Mesenchymal stem cell (in vitro differentiated cells and primary cell): Measurements from ENCODE around the gene ARHGAP35.

Experiments used
- DNase-seq: peaks from one replicate; pipeline ENCODE4 v3.0.0-alpha.2; 2013
- H2AFZ ChIP-seq: one replicate; pipeline ENCODE4 v1.6.1; 2013; ENCODE audit warnings: low read depth, mild to moderate bottlenecking, control low read depth, inconsistent platforms, low read length, moderate library complexity
- H2AK5ac ChIP-seq: 2 replicates; pipeline ENCODE4 v1.6.1; 2013; ENCODE audit warnings: low read length, moderate library complexity, mild to moderate bottlenecking, inconsistent platforms; ENCODE audit not compliant: severe bottlenecking
- H2BK120ac ChIP-seq: one replicate; pipeline ENCODE4 v1.6.1; 2013; ENCODE audit warnings: low read depth, mild to moderate bottlenecking, inconsistent platforms, low read length, moderate library complexity
- H2BK12ac ChIP-seq, 2 experiments: one replicate each; pipeline ENCODE4 v1.6.1; 2013; ENCODE audit warnings: inconsistent platforms in 2 of 2, low read length in 2 of 2, mild to moderate bottlenecking in 2 of 2, moderate library complexity in 2 of 2, control low read depth in 1 of 2
- H2BK15ac ChIP-seq: one replicate; pipeline ENCODE4 v1.6.1; 2013; ENCODE audit warnings: mild to moderate bottlenecking, low read depth, inconsistent platforms; ENCODE audit not compliant: poor library complexity, severe bottlenecking
- H2BK5ac ChIP-seq: 2 replicates; pipeline ENCODE4 v1.6.1; 2013; ENCODE audit warnings: low read depth, mild to moderate bottlenecking, low read length, control low read depth, inconsistent platforms; ENCODE audit not compliant: poor library complexity, severe bottlenecking
- H3K14ac ChIP-seq, 2 experiments: one replicate each; pipeline ENCODE4 v1.6.1; 2013; ENCODE audit warnings: inconsistent platforms in 2 of 2, low read length in 2 of 2, control low read depth in 1 of 2, mild to moderate bottlenecking in 1 of 2, moderate library complexity in 1 of 2
- H3K18ac ChIP-seq, 2 experiments: one replicate each; pipeline ENCODE4 v1.6.1; 2013; ENCODE audit warnings: inconsistent platforms in 2 of 2, low read length in 2 of 2, control low read depth in 1 of 2, low read depth in 1 of 2, mild to moderate bottlenecking in 1 of 2
- H3K23ac ChIP-seq, 2 experiments: one replicate each; pipeline ENCODE4 v1.6.1; 2013; ENCODE audit warnings: inconsistent platforms in 2 of 2, low read length in 2 of 2, mild to moderate bottlenecking in 2 of 2, moderate library complexity in 2 of 2, control low read depth in 1 of 2
- H3K27ac ChIP-seq: 2 replicates; pipeline ENCODE4 v1.5.1; 2013; ENCODE audit warnings: mild to moderate bottlenecking, moderate library complexity, low read length, control low read depth, inconsistent platforms; ENCODE audit not compliant: poor library complexity, severe bottlenecking
- H3K27me3 ChIP-seq, 2 experiments: 2 replicates each; pipeline versions ENCODE4 v1.6.1 to v1.7.0; 2013; ENCODE audit warnings: low read length in 2 of 2, mild to moderate bottlenecking in 2 of 2, moderate library complexity in 2 of 2, control low read depth in 1 of 2, inconsistent platforms in 1 of 2; ENCODE audit not compliant: control insufficient read depth in 1 of 2, insufficient read depth in 1 of 2
- H3K36me3 ChIP-seq, 2 experiments: 2 replicates each; pipeline versions ENCODE4 v1.6.1 to v1.7.0; 2013; ENCODE audit warnings: low read length in 2 of 2, control low read depth in 1 of 2, inconsistent platforms in 1 of 2, low read depth in 1 of 2, mild to moderate bottlenecking in 1 of 2; ENCODE audit not compliant: insufficient read depth in 2 of 2, control insufficient read depth in 1 of 2
- H3K4ac ChIP-seq, 2 experiments: one replicate each; pipeline ENCODE4 v1.6.1; 2013; ENCODE audit warnings: inconsistent platforms in 2 of 2, low read length in 2 of 2, mild to moderate bottlenecking in 2 of 2, moderate library complexity in 2 of 2, control low read depth in 1 of 2, low read depth in 1 of 2
- H3K4me1 ChIP-seq: 2 replicates; pipeline ENCODE4 v1.6.1; 2013; ENCODE audit warnings: low read depth, low read length, control low read depth; ENCODE audit not compliant: control insufficient read depth, insufficient read depth
- H3K4me2 ChIP-seq: 2 replicates; pipeline ENCODE4 v1.6.1; 2013; ENCODE audit warnings: low read length, mild to moderate bottlenecking, inconsistent platforms; ENCODE audit not compliant: poor library complexity, severe bottlenecking
- H3K4me3 ChIP-seq, 2 experiments: 2 replicates each; pipeline versions ENCODE4 v1.5.1 to v1.7.0; 2013; ENCODE audit warnings: low read length in 2 of 2, mild to moderate bottlenecking in 2 of 2, control low read depth in 1 of 2, low read depth in 1 of 2; ENCODE audit not compliant: insufficient read depth in 1 of 2
- H3K79me1 ChIP-seq: replicated peaks from 2 replicates; pipeline ENCODE4 v1.6.1; 2013; ENCODE audit warnings: mild to moderate bottlenecking, control low read depth, low read length, inconsistent platforms; ENCODE audit not compliant: poor library complexity, severe bottlenecking
- H3K9ac ChIP-seq: 2 replicates; pipeline ENCODE4 v1.7.0; 2013; ENCODE audit warnings: mild to moderate bottlenecking, low read length, moderate library complexity
- H3K9me3 ChIP-seq: 2 replicates; pipeline ENCODE4 v1.7.0; 2013; ENCODE audit warnings: mild to moderate bottlenecking, low read length; ENCODE audit not compliant: control insufficient read depth
- H4K8ac ChIP-seq: one replicate; pipeline ENCODE4 v1.6.1; 2013; ENCODE audit warnings: inconsistent platforms, mild to moderate bottlenecking, low read length, moderate library complexity
- H4K91ac ChIP-seq: one replicate; pipeline ENCODE4 v1.6.1; 2013; ENCODE audit warnings: mild to moderate bottlenecking, low read length, inconsistent platforms
- WGBS: methylation state at CpG from one replicate; pipeline ENCODE4 v1.1.7; 2013; ENCODE audit warnings: mixed read lengths; 5-methylcytosine and 5-hydroxymethylcytosine counted together

Gene ARHGAP35

DNA sequence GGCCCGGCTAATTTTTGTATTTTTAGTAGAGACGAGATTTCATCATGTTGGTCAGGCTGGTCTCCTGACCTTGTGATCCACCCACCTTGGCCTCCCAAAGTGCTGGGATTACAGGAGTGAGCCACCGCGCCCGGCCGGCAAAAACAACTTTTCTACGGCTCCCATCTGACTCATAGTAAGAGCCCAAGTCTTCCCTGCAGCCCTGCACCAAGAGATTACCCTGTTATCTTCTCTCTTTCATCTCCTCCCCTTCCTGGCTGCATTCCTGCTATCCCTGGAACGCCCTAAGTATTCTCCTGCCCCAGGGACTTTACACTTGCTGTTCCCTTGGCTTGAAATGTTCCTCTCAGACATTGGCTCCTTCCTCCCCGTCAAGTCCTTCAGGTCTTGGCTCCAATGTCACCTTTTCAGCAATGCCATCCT is 16.7 kb upstream of the ARHGAP35 start:
- H3K36me3 ChIP-seq: peaks cover 66 to 70% of the 10 kb centered on the region in 2 experiments
- 64% methylated on average over 9 of the region's 9 CpGs for WGBS
- peaks cover 21% of the 10 kb centered on the region for H3K79me1 ChIP-seq
- H3K4ac ChIP-seq: no peak overlapping the region
- H3K23ac ChIP-seq: no peak overlapping the region
- no peaks in the 10 kb centered on the region for H3K9me3 ChIP-seq
- no peak overlapping the region for H2AFZ ChIP-seq
- H2BK120ac ChIP-seq: no peak overlapping the region
- H3K4me2 ChIP-seq: no peak overlapping the region
- no peak overlapping the region for H3K27ac ChIP-seq
- H4K91ac ChIP-seq: no peak overlapping the region
- no peak overlapping the region for H2AK5ac ChIP-seq
- no peaks in the 10 kb centered on the region for H3K27me3 ChIP-seq
- H4K8ac ChIP-seq: no peak overlapping the region
- peaks cover 16% of the 10 kb centered on the region for H3K4me1 ChIP-seq
- no peak overlapping the region for H2BK12ac ChIP-seq
- no peak overlapping the region for H3K14ac ChIP-seq
- no peak overlapping the region for H3K4me3 ChIP-seq
- H3K9ac ChIP-seq: no peak overlapping the region
- H2BK15ac ChIP-seq: no peak overlapping the region
- no peak overlapping the region for H2BK5ac ChIP-seq
- DNase-seq: peak; percentile 34
- H3K18ac ChIP-seq: no peak overlapping the region

DNA sequence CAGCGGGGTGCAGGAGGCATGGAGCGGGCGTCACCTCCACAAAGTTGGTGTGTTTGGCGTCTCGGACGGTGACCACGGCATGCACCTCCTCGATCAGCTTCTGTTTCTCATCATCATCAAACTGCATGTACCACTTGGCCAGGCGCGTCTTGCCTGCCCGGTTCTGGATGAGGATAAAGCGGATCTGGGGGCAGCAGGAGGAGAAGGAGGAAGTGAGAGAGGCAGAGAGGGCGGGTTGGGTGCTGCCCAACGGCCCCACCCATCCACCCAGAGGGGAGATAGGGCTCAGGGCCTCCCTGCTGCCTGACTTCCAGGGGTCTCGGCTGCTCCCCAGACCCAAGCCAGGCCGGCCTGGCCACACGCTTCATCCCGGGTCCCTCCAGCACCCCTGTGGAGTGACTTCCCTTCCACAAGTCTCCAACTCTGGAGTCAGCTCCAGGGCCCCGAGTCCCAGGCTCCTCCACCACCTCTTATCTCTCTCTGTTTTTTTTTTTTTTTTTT is 14.8 kb upstream of the ARHGAP35 start:
- peak overlapping the region in 1 of 2 experiments; percentile 8 for H2BK12ac ChIP-seq
- H3K4me2 ChIP-seq: no peak overlapping the region
- H3K4ac ChIP-seq: peak overlapping the region in 1 of 2 experiments; percentile 16
- H3K36me3 ChIP-seq: peaks cover 57 to 58% of the 10 kb centered on the region in 2 experiments
- no peak overlapping the region for H2BK5ac ChIP-seq
- peaks cover 16% of the 10 kb centered on the region for H3K79me1 ChIP-seq
- H2BK15ac ChIP-seq: no peak overlapping the region
- H3K9ac ChIP-seq: no peak overlapping the region
- H3K18ac ChIP-seq: peak overlapping the region; percentile 55 to 70
- 98% methylated on average over 10 of the region's 19 CpGs for WGBS
- no peak overlapping the region for H2AFZ ChIP-seq
- H3K14ac ChIP-seq: peak overlapping the region in 1 of 2 experiments; percentile 73
- H2AK5ac ChIP-seq: no peak overlapping the region
- DNase-seq: no peak
- H4K91ac ChIP-seq: no peak overlapping the region
- no peaks in the 10 kb centered on the region for H3K27me3 ChIP-seq
- peak overlapping the region; percentile 33 for H4K8ac ChIP-seq
- H3K4me1 ChIP-seq: peaks cover 17% of the 10 kb centered on the region
- no peak overlapping the region for H3K4me3 ChIP-seq
- no peaks in the 10 kb centered on the region for H3K9me3 ChIP-seq
- H3K23ac ChIP-seq: no peak overlapping the region
- no peak overlapping the region for H2BK120ac ChIP-seq
- H3K27ac ChIP-seq: no peak overlapping the region

- H4K91ac ChIP-seq: no peak overlapping the region
- H3K4ac ChIP-seq: no peak overlapping the region
- H2BK15ac ChIP-seq: no peak overlapping the region
- DNase-seq: peak; percentile 91
- H3K27me3 ChIP-seq: no peaks in the 10 kb centered on the region
- H3K27ac ChIP-seq: no peak overlapping the region
- no peak overlapping the region for H4K8ac ChIP-seq
- no peak overlapping the region for H2AFZ ChIP-seq
- no peak overlapping the region for H3K4me2 ChIP-seq
- no peak overlapping the region for H3K18ac ChIP-seq
- H3K4me1 ChIP-seq: peaks cover 9% of the 10 kb centered on the region
- peak overlapping the region in 1 of 2 experiments; percentile 73 for H2BK12ac ChIP-seq
- 46% methylated on average over 11 of the region's 11 CpGs for WGBS
- peaks cover 16% of the 10 kb centered on the region for H3K79me1 ChIP-seq
- no peak overlapping the region for H3K9ac ChIP-seq
- H3K23ac ChIP-seq: no peak overlapping the region
- H2BK120ac ChIP-seq: no peak overlapping the region
- H3K9me3 ChIP-seq: no peaks in the 10 kb centered on the region
- no peak overlapping the region for H2BK5ac ChIP-seq
- no peak overlapping the region for H3K14ac ChIP-seq
- no peak overlapping the region for H3K4me3 ChIP-seq
- H3K36me3 ChIP-seq: peaks cover 42 to 43% of the 10 kb centered on the region in 2 experiments
- peak overlapping the region; percentile 2 for H2AK5ac ChIP-seq
These were observed 13.3 kb upstream of the ARHGAP35 start for GRCh38 chr19:46847528-46847927.

- no peaks in the 10 kb centered on the region for H3K9me3 ChIP-seq
- H3K27me3 ChIP-seq: no peaks in the 10 kb centered on the region
- peaks cover 33 to 35% of the 10 kb centered on the region in 2 experiments for H3K36me3 ChIP-seq
- peaks cover 11% of the 10 kb centered on the region for H3K79me1 ChIP-seq
- H3K23ac ChIP-seq: no peak overlapping the region
- H2AFZ ChIP-seq: no peak overlapping the region
- no peak overlapping the region for H4K91ac ChIP-seq
- H3K9ac ChIP-seq: peak overlapping the region; percentile 97
- H3K14ac ChIP-seq: no peak overlapping the region
- peak overlapping the region; percentile 11 for H3K27ac ChIP-seq
- H4K8ac ChIP-seq: peak overlapping the region; percentile 61
- no peak overlapping the region for H2BK5ac ChIP-seq
- H2BK12ac ChIP-seq: no peak overlapping the region
- H2BK15ac ChIP-seq: peak overlapping the region; percentile 6
- peak overlapping the region in 1 of 2 experiments; percentile 42 for H3K18ac ChIP-seq
- H3K4ac ChIP-seq: no peak overlapping the region
- 86% methylated on average over 2 of the region's 2 CpGs for WGBS
- DNase-seq: peak; percentile 37
- H3K4me2 ChIP-seq: no peak overlapping the region
- H3K4me1 ChIP-seq: peaks cover 9% of the 10 kb centered on the region
- H2AK5ac ChIP-seq: peak overlapping the region; percentile 9
- no peak overlapping the region for H3K4me3 ChIP-seq
- H2BK120ac ChIP-seq: no peak overlapping the region
These were observed 12.4 kb upstream of the ARHGAP35 start for GRCh38 chr19:46848389-46848788.
